Heart right ventricle (tissue), 16 donors: Measurements from ENCODE around the gene E2F7. TPM values are rescaled to one million over a fixed set of nuclear protein-coding genes. Genes with fewer than 3 reads are reported as not detected.

Source experiments
- ATAC-seq, 8 donors: fragments of 200-7000 bp; cut with Tn5 transposase; one replicate each; pipeline ENCODE4 v1.9.1; 2020; ENCODE audit warnings: mild to moderate bottlenecking in 8 of 8, moderate library complexity in 8 of 8, moderate number of reproducible peaks in 1 of 8
- DNase-seq, 2 donors: peaks; one replicate each; pipeline ENCODE4 v3.0.0-alpha.2; 2020
- H3K27ac ChIP-seq, 10 donors: fragments of 200-600 bp; sonication (generic) in 2 of 10; one replicate each; pipeline versions ENCODE4 v1.5.0 to v1.8.0; 2020 to 2022; ENCODE audit warnings: mild to moderate bottlenecking in 3 of 10
- H3K27me3 ChIP-seq, 7 donors: fragments of 200-600 bp; one replicate each; pipeline ENCODE4 v1.8.0; 2021 to 2022; ENCODE audit warnings: mild to moderate bottlenecking in 2 of 7
- H3K36me3 ChIP-seq, 9 donors: fragments of 200-600 bp; sonication (generic) in 1 of 9; one replicate each; pipeline versions ENCODE4 v1.5.0 to v1.8.0; 2020 to 2022; ENCODE audit warnings: mild to moderate bottlenecking in 2 of 9
- H3K4me1 ChIP-seq, 9 donors: fragments of 200-600 bp; sonication (generic) in 1 of 9; one replicate each; pipeline versions ENCODE4 v1.5.0 to v1.8.0; 2020 to 2022; ENCODE audit warnings: mild to moderate bottlenecking in 4 of 9
- H3K4me3 ChIP-seq, 10 donors: fragments of 200-600 bp; sonication (generic) in 2 of 10; one replicate each; pipeline versions ENCODE4 v1.5.0 to v1.8.0; 2020 to 2022; ENCODE audit warnings: mild to moderate bottlenecking in 7 of 10, moderate library complexity in 2 of 10
- H3K9me3 ChIP-seq, 11 donors: fragments of 200-600 bp in 10 of 11; sonication (generic) in 2 of 11; one replicate each; pipeline versions ENCODE4 v1.5.0 to v1.8.0; 2013 to 2022; ENCODE audit warnings: mild to moderate bottlenecking in 2 of 11, control low read depth in 1 of 11, moderate library complexity in 1 of 11
- CTCF ChIP-seq, 9 donors: fragments of 200-600 bp; sonication (generic) in 2 of 9; IDR thresholded peaks; one replicate each; pipeline versions ENCODE4 v1.5.0 to v1.8.0; 2021 to 2022; ENCODE audit warnings: antibody characterized with exemption in 9 of 9, mild to moderate bottlenecking in 5 of 9, moderate library complexity in 1 of 9
- WGBS, 2 donors: extraction: QIAGEN DNeasy Blood & Tissue Kit; methylation state at CpG; one replicate each; pipeline ENCODE4 v1.1.7; 2013; ENCODE audit warnings: inconsistent platforms in 1 of 2; 5-methylcytosine and 5-hydroxymethylcytosine counted together
- intact Hi-C, 10 donors: fragments of 100-400 bp; cut with DNase I; formaldehyde crosslinking; loops; one replicate each; pipeline versions ENCODE4 v1.11.1 to v1.14.2; 2022
- polyA plus RNA-seq, 2 donors: library from polyadenylated mRNA; stranded (reverse); fragments of 200-250 nt; gene quantifications; one replicate each; pipeline ENCODE4 v1.2.3, GENCODE V29; 2013
- total RNA-seq, 10 donors: library from RNA; stranded (reverse); fragmentation: NEBNext Ultra II Directional in 3 of 10; extraction: Animal tissue kit (Norgen Biotek cat#: 25700) in 3 of 10; gene quantifications; one replicate each; pipeline versions ENCODE4 v1.2.1 to v1.2.4, GENCODE V29; 2021 to 2023
- donor health status: Arrhythmogenic right ventricular cardiomyopathy.
- donor health status: ischemic (EF 13 %, LVEDD 7.1; RV severe dilation, severe dysfunction).
- donor health status: healthy with polysubstance abuse.
- donor health status: DM: no; HTN: yes; CAD: no.
- donor health status: DM: no; HTN: no; CAD: no.
- donor health status: ischemic (EF 25% LVEDD 6.9; RV normal size, moderate dysfunction).
- donor health status: ischemic (EF 25% LVEDD 5.7; RV mildly dilated, moderate dysfunction).
- donor health status: healthy.
- donor health status: DM: yes; HTN: yes; CAD: no.
- donor health status: Ischemic cardiomyopathy.
- donor health status: ischemic (EF 35%, LVEDD 5.7; RV mildly dilated, moderate dysfunction).
- donor health status: nonischemic (EF 11% LVEDD 7.7; RV severe dilation, severe dysfunction).
- donor health status: DM: yes; HTN: yes; CAD: no.
- donor health status: PGD.
- donor health status: ischemic (EF 29% LVEDD 5.4; RV normal size, mild dysfunction).
- donor health status: nonischemic (EF 23%, LVEDD 6.1; RV moderate dilation, normal function).

Gene E2F7
- total and polyA plus RNA-seq, 12 donors, result 0.04 to 1.5 (median 0.28) TPM; not detected in 1

GRCh38 chr12:77023501-77023900 lies 41.9 kb downstream of the E2F7 start:
- no peaks in the 10 kb centered on the region for H3K4me1 ChIP-seq
- WGBS, 2 donors, result 90 to 91% methylated on average over 6 of the region's 6 CpGs
- peaks cover 0 to 36% (median 0%) of the 10 kb centered on the region in 9 donors for H3K36me3 ChIP-seq
- H3K9me3 ChIP-seq, result no peaks in the 10 kb centered on the region
- H3K27me3 ChIP-seq, result no peaks in the 10 kb centered on the region
- ATAC-seq, result no peak
- intact Hi-C loops, result no loop called here
- H3K4me3 ChIP-seq, result no peak overlapping the region
- TF ChIP-seq CTCF (IDR thresholded peaks at IDR 0.05), result no peak
- no peak overlapping the region for H3K27ac ChIP-seq
- DNase-seq, result no peak

- Histone ChIP-seq H3K27ac (no peak overlapping the region), H3K4me3 (no peak overlapping the region), H3K9me3 (peaks cover 0 to 4% (median 0%) of the 10 kb centered on the region in 11 donors), H3K27me3 (no peaks in the 10 kb centered on the region), H3K4me1 (no peaks in the 10 kb centered on the region), H3K36me3 (peaks cover 0 to 24% (median 0%) of the 10 kb centered on the region in 9 donors)
- DNase-seq (no peak), ATAC-seq (no peak)
- WGBS, 2 donors, result 96 to 97% methylated on average over 2 of the region's 2 CpGs
- intact Hi-C loops, result loop anchor here in 3 of 10 donors (10.0 kb wide), 3 partner anchors 165 to 395 kb away; no protein-coding TSS in a partner anchor
- TF ChIP-seq CTCF (IDR thresholded peaks at IDR 0.05), result no peak
Observed at GRCh38 chr12:77019920-77020319, 45.4 kb downstream of the E2F7 start.

- no peak for DNase-seq
- WGBS, 2 donors, result 83 to 94% methylated on average over 1 of the region's 1 CpG
- no peak for TF ChIP-seq CTCF (IDR thresholded peaks at IDR 0.05)
Observed at GRCh38 chr12:77016606-77017005, 48.8 kb downstream of the E2F7 start.

GRCh38 chr12:77013091-77013490 lies 52.3 kb downstream of the E2F7 start:
- WGBS, 2 donors, result 68 to 76% methylated on average over 1 of the region's 1 CpG
- ATAC-seq (no peak), DNase-seq (no peak)
- no peak for TF ChIP-seq CTCF (IDR thresholded peaks at IDR 0.05)
- Histone ChIP-seq H3K4me1 (peaks cover 0 to 7% (median 0%) of the 10 kb centered on the region in 9 donors), H3K36me3 (no peaks in the 10 kb centered on the region), H3K9me3 (peaks cover 0 to 4% (median 0%) of the 10 kb centered on the region in 11 donors), H3K4me3 (no peak overlapping the region), H3K27ac (no peak overlapping the region), H3K27me3 (peaks cover 0 to 11% (median 0%) of the 10 kb centered on the region in 7 donors)
- intact Hi-C loops, result loop anchor here in 8 of 10 donors (5.0 to 10.0 kb wide), 6 partner anchors 136 to 391 kb away; partner anchors contain the start of gene CSRP2 (in 1 of the 8)

More at GRCh38 chr12:77016606-77017005, 48.8 kb downstream of the E2F7 start:
- H3K4me3 ChIP-seq, result no peak overlapping the region
- H3K27me3 ChIP-seq, result no peaks in the 10 kb centered on the region
- H3K36me3 ChIP-seq, result peaks cover 0 to 10% (median 0%) of the 10 kb centered on the region in 9 donors
- no peak for ATAC-seq
- intact Hi-C loops, result loop anchor here in 3 of 10 donors (10.0 kb wide), 3 partner anchors 162 to 392 kb away; no protein-coding TSS in a partner anchor
- H3K27ac ChIP-seq, result no peak overlapping the region
- H3K9me3 ChIP-seq, result peaks cover 0 to 4% (median 0%) of the 10 kb centered on the region in 11 donors
- no peaks in the 10 kb centered on the region for H3K4me1 ChIP-seq
